ENCODE measurements around the gene PDLIM4.

DNA sequence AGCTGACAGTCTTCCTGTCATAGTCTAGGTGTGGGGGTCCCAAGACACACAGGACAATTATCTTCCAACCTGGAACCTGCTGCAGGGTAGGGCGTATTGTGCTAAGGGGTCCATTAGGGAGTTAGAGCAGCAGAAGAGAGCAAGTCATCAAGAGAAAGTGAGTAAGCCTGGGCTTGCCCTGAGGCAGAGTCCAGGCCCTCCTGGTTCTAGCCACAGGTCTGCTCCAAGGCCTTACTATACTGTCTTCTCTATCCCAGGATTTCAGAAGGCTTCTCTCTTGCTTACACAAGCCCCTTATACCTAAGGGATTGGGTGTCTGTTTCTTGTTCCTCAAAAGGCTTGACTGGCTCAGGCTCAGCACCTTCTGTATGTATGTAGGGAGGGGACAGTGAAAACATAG, 37.5 kb upstream of the PDLIM4 start:
- TF ChIP-seq, protein P1, sequence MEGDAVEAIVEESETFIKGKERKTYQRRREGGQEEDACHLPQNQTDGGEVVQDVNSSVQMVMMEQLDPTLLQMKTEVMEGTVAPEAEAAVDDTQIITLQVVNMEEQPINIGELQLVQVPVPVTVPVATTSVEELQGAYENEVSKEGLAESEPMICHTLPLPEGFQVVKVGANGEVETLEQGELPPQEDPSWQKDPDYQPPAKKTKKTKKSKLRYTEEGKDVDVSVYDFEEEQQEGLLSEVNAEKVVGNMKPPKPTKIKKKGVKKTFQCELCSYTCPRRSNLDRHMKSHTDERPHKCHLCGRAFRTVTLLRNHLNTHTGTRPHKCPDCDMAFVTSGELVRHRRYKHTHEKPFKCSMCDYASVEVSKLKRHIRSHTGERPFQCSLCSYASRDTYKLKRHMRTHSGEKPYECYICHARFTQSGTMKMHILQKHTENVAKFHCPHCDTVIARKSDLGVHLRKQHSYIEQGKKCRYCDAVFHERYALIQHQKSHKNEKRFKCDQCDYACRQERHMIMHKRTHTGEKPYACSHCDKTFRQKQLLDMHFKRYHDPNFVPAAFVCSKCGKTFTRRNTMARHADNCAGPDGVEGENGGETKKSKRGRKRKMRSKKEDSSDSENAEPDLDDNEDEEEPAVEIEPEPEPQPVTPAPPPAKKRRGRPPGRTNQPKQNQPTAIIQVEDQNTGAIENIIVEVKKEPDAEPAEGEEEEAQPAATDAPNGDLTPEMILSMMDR (IDR thresholded peaks at IDR 0.05) = no peak
- TF ChIP-seq POLR2A (IDR thresholded peaks at IDR 0.05) = no peak
- TF ChIP-seq EP300 (IDR thresholded peaks at IDR 0.05; ENCODE audit: low read depth) = no peak
